Measurements from ENCODE around the gene USP15.
"Not testable (repeated sequence)": the region's sequence is repeated elsewhere in the genome, so short reads cannot be mapped to it uniquely, and the experiment has no call there.

The USP15 gene

DNA sequence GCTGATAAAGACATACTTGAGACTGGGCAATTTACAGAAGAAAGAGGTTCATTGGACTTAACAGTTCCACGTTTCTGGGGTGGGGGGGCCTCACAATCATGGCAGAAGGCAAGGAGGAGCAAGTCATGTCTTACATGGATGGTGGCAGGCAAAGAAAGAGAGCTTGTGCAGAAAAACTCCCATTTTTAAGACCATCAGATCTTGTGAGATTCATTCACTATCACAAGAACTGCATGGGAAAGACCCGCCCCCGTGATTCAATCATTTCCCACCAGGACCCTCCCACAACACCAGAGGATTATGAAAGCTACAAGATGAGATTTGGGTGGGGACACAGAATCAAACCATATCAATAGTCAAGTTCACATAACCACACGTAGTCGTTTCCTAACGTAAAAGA is 85.5 kb downstream of the USP15 start:
- Histone ChIP-seq H3K4me3 (ENCODE audit: low read length) (no peak overlapping the region), H3K27me3 (ENCODE audit: control insufficient read depth, insufficient read depth, low read length) (no peaks in the 10 kb centered on the region), H3K27ac (ENCODE audit: low read depth, low read length) (no peak overlapping the region), H3K9ac (ENCODE audit: low read length) (no peak overlapping the region), H3K36me3 (ENCODE audit: control insufficient read depth, insufficient read depth, low read length) (peaks cover 11% of the 10 kb centered on the region), H3K4me1 (ENCODE audit: control insufficient read depth, insufficient read depth, low read length) (no peaks in the 10 kb centered on the region)

DNA sequence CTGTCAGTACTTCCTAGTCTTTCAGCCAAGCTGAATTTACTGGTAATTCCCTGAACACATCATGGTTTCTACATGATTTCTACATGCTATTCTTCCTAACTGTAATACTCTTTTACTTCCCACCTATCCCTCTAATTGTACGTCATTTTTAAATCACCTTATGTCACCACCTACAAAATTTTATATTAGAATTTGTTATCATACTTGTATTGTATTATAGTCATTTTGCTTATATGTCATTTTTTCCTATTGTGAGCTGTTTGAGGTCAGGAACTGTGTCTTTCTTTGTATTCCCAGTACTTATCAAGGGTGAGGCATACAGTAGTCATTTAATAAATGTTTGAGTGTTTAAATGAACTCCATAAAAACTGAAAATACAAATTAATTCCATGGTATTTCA is 86.6 kb downstream of the USP15 start:
- Histone ChIP-seq H3K27ac (ENCODE audit: low read depth, low read length) (no peak overlapping the region), H3K27me3 (ENCODE audit: control insufficient read depth, insufficient read depth, low read length) (no peaks in the 10 kb centered on the region), H3K4me1 (ENCODE audit: control insufficient read depth, insufficient read depth, low read length) (no peaks in the 10 kb centered on the region), H3K9ac (ENCODE audit: low read length) (no peak overlapping the region), H3K36me3 (ENCODE audit: control insufficient read depth, insufficient read depth, low read length) (peaks cover 12% of the 10 kb centered on the region), H3K4me3 (ENCODE audit: low read length) (no peak overlapping the region)

DNA sequence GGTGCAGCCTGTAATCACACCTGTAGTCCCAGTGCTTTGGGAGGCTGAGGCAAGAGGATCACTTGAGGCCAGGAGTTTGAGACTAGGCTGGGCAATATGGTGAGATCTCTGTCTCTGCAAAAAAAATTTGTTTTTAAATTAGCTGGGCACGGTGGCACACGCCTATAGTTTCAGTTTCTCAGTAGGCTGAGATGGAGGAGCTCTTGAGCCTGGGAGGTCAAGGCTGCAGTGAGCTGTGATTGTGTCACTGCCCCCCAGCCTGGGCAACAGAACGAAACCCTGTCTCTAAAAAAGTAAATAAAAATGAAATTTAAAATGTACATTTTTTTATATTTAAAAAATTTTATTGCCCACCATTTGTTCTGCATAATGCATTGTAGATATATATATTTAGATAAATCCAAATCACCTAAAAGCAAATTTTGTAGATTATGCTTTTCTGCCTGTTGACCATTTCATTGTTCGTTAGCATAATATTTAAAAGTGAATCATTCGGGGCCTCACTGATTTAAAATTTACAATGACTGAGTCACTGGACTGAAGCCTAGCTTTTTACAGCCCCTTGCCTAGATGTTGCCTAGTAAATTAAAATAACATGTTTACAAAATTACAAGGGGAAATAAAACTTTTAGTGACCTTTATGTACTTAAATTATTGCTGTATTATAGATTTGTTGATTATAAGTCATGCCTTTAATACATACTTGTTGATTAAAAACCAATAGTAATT is 87.9 kb downstream of the USP15 start:
- no peak overlapping the region for H3K9ac ChIP-seq (ENCODE audit: low read length)
- no peak overlapping the region for H3K4me3 ChIP-seq (ENCODE audit: low read length)
- no peaks in the 10 kb centered on the region for H3K27me3 ChIP-seq (ENCODE audit: control insufficient read depth, insufficient read depth, low read length)
- H3K36me3 ChIP-seq (ENCODE audit: control insufficient read depth, insufficient read depth, low read length), result peaks cover 12% of the 10 kb centered on the region
- no peak overlapping the region for H3K27ac ChIP-seq (ENCODE audit: low read depth, low read length)
- H3K4me1 ChIP-seq (ENCODE audit: control insufficient read depth, insufficient read depth, low read length), result no peaks in the 10 kb centered on the region

GRCh38 chr12:62350554-62350953 is 90.3 kb downstream of the USP15 start:
- H3K9ac ChIP-seq (ENCODE audit: low read length), result no peak overlapping the region
- H3K27me3 ChIP-seq (ENCODE audit: control insufficient read depth, insufficient read depth, low read length), result no peaks in the 10 kb centered on the region
- H3K4me3 ChIP-seq (ENCODE audit: low read length), result no peak overlapping the region
- H3K36me3 ChIP-seq (ENCODE audit: control insufficient read depth, insufficient read depth, low read length), result peaks cover 3% of the 10 kb centered on the region
- H3K4me1 ChIP-seq (ENCODE audit: control insufficient read depth, insufficient read depth, low read length), result no peaks in the 10 kb centered on the region
- H3K27ac ChIP-seq (ENCODE audit: low read depth, low read length), result no peak overlapping the region

DNA sequence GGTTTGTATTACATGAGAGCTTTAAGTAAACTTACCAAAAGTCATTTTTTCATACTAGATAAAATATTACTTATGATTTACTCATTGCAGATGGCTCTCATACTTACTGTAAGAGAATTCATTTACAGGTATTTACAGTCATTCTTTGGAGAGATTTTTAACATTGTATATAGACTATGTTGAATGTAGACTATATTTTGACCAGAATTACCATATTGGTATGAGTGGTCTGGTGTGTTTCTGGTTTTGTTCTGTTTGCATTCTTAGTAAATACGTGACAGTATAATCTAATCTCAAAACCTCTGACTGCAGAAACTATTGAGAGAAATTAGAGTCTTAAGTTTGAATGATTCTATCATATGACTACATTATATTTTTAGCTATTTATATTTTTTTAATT is 91.1 kb downstream of the USP15 start:
- Histone ChIP-seq H3K27me3 (ENCODE audit: control insufficient read depth, insufficient read depth, low read length) (no peaks in the 10 kb centered on the region), H3K27ac (ENCODE audit: low read depth, low read length) (no peak overlapping the region), H3K9ac (ENCODE audit: low read length) (no peak overlapping the region), H3K4me1 (ENCODE audit: control insufficient read depth, insufficient read depth, low read length) (no peaks in the 10 kb centered on the region), H3K4me3 (ENCODE audit: low read length) (no peak overlapping the region), H3K36me3 (ENCODE audit: control insufficient read depth, insufficient read depth, low read length) (peaks cover 3% of the 10 kb centered on the region)

DNA sequence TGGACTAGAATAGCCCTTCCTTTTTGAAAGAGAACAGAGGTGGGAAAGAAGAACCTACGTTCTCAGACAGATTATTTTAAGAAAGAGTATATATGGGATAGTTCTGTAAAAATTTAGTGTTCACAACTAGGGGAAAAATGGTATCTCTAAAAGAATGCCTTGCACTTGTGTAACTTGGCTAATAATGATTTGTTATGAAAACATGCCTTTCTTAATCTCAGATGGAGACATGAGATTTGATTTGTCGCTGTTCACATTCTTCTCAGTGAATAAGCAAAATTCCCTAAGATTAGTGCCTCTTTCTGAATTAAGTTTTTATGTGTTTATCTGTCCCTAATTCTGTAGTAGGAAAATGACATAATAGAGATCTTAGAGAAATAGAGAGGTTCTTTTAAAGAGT is 100.8 kb downstream of the USP15 start:
- no peak overlapping the region for H3K27ac ChIP-seq (ENCODE audit: low read depth, low read length)
- no peak overlapping the region for H3K9ac ChIP-seq (ENCODE audit: low read length)
- H3K4me1 ChIP-seq (ENCODE audit: control insufficient read depth, insufficient read depth, low read length), result no peaks in the 10 kb centered on the region

GRCh38 chr12:62363506-62363905 is 103.3 kb downstream of the USP15 start:
- H3K36me3 ChIP-seq (ENCODE audit: control insufficient read depth, insufficient read depth, low read length), result no peaks in the 10 kb centered on the region
- no peaks in the 10 kb centered on the region for H3K4me1 ChIP-seq (ENCODE audit: control insufficient read depth, insufficient read depth, low read length)
- no peaks in the 10 kb centered on the region for H3K27me3 ChIP-seq (ENCODE audit: control insufficient read depth, insufficient read depth, low read length)
- no peak overlapping the region for H3K27ac ChIP-seq (ENCODE audit: low read depth, low read length)
- H3K9ac ChIP-seq (ENCODE audit: low read length), result no peak overlapping the region
- H3K4me3 ChIP-seq (ENCODE audit: low read length), result no peak overlapping the region

More for the DNA sequence above, 100.8 kb downstream of the USP15 start:
- no peaks in the 10 kb centered on the region for H3K36me3 ChIP-seq (ENCODE audit: control insufficient read depth, insufficient read depth, low read length)
- H3K27me3 ChIP-seq (ENCODE audit: control insufficient read depth, insufficient read depth, low read length), result no peaks in the 10 kb centered on the region
- H3K4me3 ChIP-seq (ENCODE audit: low read length), result no peak overlapping the region

DNA sequence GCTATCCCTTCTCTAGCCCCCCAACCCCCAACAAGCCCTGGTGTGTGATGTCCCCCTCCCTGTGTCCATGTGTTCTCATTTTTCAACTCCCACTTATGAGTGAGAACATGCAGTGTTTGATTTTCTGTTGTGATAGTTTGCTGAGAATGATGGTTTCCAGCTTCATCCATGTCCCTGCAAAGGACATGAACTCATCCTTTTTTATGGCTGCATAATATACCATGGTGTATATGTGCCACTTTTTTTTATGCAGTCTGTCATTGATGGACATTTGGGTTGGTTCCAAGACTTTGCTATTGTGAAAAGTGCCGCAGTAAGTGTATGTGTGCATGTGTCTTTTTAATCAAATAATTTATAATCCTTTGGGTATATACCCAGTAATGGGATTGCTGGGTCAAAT is 104.5 kb downstream of the USP15 start:
- H3K36me3 ChIP-seq (ENCODE audit: control insufficient read depth, insufficient read depth, low read length); H3K27me3 ChIP-seq (ENCODE audit: control insufficient read depth, insufficient read depth, low read length); H3K4me1 ChIP-seq (ENCODE audit: control insufficient read depth, insufficient read depth, low read length); H3K4me3 ChIP-seq (ENCODE audit: low read length); H3K9ac ChIP-seq (ENCODE audit: low read length); H3K27ac ChIP-seq (ENCODE audit: low read depth, low read length): not testable (repeated sequence)

GRCh38 chr12:62365846-62366245 is 105.6 kb downstream of the USP15 start:
- H3K27ac ChIP-seq (ENCODE audit: low read depth, low read length); H3K4me1 ChIP-seq (ENCODE audit: control insufficient read depth, insufficient read depth, low read length); H3K36me3 ChIP-seq (ENCODE audit: control insufficient read depth, insufficient read depth, low read length); H3K4me3 ChIP-seq (ENCODE audit: low read length); H3K27me3 ChIP-seq (ENCODE audit: control insufficient read depth, insufficient read depth, low read length); H3K9ac ChIP-seq (ENCODE audit: low read length): not testable (repeated sequence)

- H3K27ac ChIP-seq (ENCODE audit: low read depth, low read length); H3K4me3 ChIP-seq (ENCODE audit: low read length); H3K9ac ChIP-seq (ENCODE audit: low read length); H3K27me3 ChIP-seq (ENCODE audit: control insufficient read depth, insufficient read depth, low read length); H3K36me3 ChIP-seq (ENCODE audit: control insufficient read depth, insufficient read depth, low read length); H3K4me1 ChIP-seq (ENCODE audit: control insufficient read depth, insufficient read depth, low read length): not testable (repeated sequence)
Observed at GRCh38 chr12:62368430-62369223, 108.4 kb downstream of the USP15 start.

GRCh38 chr12:62370189-62370588 is 110.0 kb downstream of the USP15 start:
- no peak overlapping the region for H3K4me3 ChIP-seq (ENCODE audit: low read length)
- H3K27me3 ChIP-seq (ENCODE audit: control insufficient read depth, insufficient read depth, low read length), result no peaks in the 10 kb centered on the region
- H3K4me1 ChIP-seq (ENCODE audit: control insufficient read depth, insufficient read depth, low read length), result no peaks in the 10 kb centered on the region
- H3K9ac ChIP-seq (ENCODE audit: low read length), result no peak overlapping the region
- no peak overlapping the region for H3K27ac ChIP-seq (ENCODE audit: low read depth, low read length)
- H3K36me3 ChIP-seq (ENCODE audit: control insufficient read depth, insufficient read depth, low read length), result no peaks in the 10 kb centered on the region

GRCh38 chr12:62371661-62372060 is 111.5 kb downstream of the USP15 start:
- Histone ChIP-seq H3K4me1 (ENCODE audit: control insufficient read depth, insufficient read depth, low read length) (no peaks in the 10 kb centered on the region), H3K27me3 (ENCODE audit: control insufficient read depth, insufficient read depth, low read length) (no peaks in the 10 kb centered on the region), H3K36me3 (ENCODE audit: control insufficient read depth, insufficient read depth, low read length) (no peaks in the 10 kb centered on the region), H3K27ac (ENCODE audit: low read depth, low read length) (no peak overlapping the region), H3K4me3 (ENCODE audit: low read length) (no peak overlapping the region), H3K9ac (ENCODE audit: low read length) (no peak overlapping the region)

- Histone ChIP-seq H3K27me3 (ENCODE audit: control insufficient read depth, insufficient read depth, low read length) (no peaks in the 10 kb centered on the region), H3K27ac (ENCODE audit: low read depth, low read length) (no peak overlapping the region), H3K4me3 (ENCODE audit: low read length) (no peak overlapping the region)
Observed at GRCh38 chr12:62372134-62372533, 111.9 kb downstream of the USP15 start.

More at GRCh38 chr12:62372134-62372533, 111.9 kb downstream of the USP15 start:
- H3K36me3 ChIP-seq (ENCODE audit: control insufficient read depth, insufficient read depth, low read length), result no peaks in the 10 kb centered on the region
- H3K9ac ChIP-seq (ENCODE audit: low read length), result no peak overlapping the region
- no peaks in the 10 kb centered on the region for H3K4me1 ChIP-seq (ENCODE audit: control insufficient read depth, insufficient read depth, low read length)

All from rectal smooth muscle tissue (tissue), 1 donor.